H1 (cell line): Measurements from ENCODE around the gene SP7.

Source experiments
- CBX5 ChIP-seq: fragments of 300-800, 300-1000 bp; sonication (generic); IDR thresholded peaks from 2 replicates; pipeline ENCODE4 v1.7.1; 2016; ENCODE audit warnings: antibody characterized with exemption, low read length, low read depth
- EP300 ChIP-seq, 2 experiments: IDR thresholded peaks; 1 replicate in 1 of 2; 2 replicates in 1 of 2; pipeline ENCODE4 v1.6.1; 2011 to 2012; ENCODE audit warnings: low read depth in 2 of 2, low read length in 2 of 2, mild to moderate bottlenecking in 2 of 2, borderline replicate concordance in 1 of 2, inconsistent platforms in 1 of 2, moderate library complexity in 1 of 2
- GTF2F1 ChIP-seq: IDR thresholded peaks from 2 replicates; pipeline ENCODE4 v1.6.1; 2012; ENCODE audit warnings: low read depth, low read length, improper control_type of control experiment, borderline replicate concordance
- HDAC2 ChIP-seq, 2 experiments: fragments of 300-600 bp in 1 of 2; sonication (generic) in 1 of 2; IDR thresholded peaks; 2 replicates each; pipeline ENCODE4 v1.6.1; 2011 to 2012; ENCODE audit warnings: low read depth in 2 of 2, low read length in 2 of 2, mild to moderate bottlenecking in 2 of 2, moderate library complexity in 2 of 2, borderline replicate concordance in 1 of 2, inconsistent platforms in 1 of 2
- JUN ChIP-seq: IDR thresholded peaks from 2 replicates; pipeline ENCODE4 v1.6.1; 2011; ENCODE audit warnings: low read depth, mild to moderate bottlenecking, improper control_type of control experiment, low read length
- JUND ChIP-seq: IDR thresholded peaks from 2 replicates; pipeline ENCODE4 v1.6.1; 2011; ENCODE audit warnings: mild to moderate bottlenecking, improper control_type of control experiment, low read length
- NANOG ChIP-seq: IDR thresholded peaks from 2 replicates; pipeline ENCODE4 v1.6.1; 2011; ENCODE audit warnings: low read length, low read depth, mild to moderate bottlenecking, inconsistent platforms; ENCODE audit not compliant: insufficient read depth, poor library complexity, severe bottlenecking
- POLR2A ChIP-seq, 2 experiments: IDR thresholded peaks; 1 replicate in 1 of 2; 2 replicates in 1 of 2; pipeline ENCODE4 v1.6.1; 2011; ENCODE audit warnings: low read depth in 2 of 2, low read length in 2 of 2, mild to moderate bottlenecking in 2 of 2; ENCODE audit errors: control extremely low read depth in 1 of 2
- POLR2AphosphoS5 ChIP-seq: IDR thresholded peaks from 2 replicates; pipeline ENCODE4 v1.6.1; 2011; ENCODE audit warnings: low read depth, low read length
- RAD21 ChIP-seq, 2 experiments: IDR thresholded peaks in 1 of 2; conservative IDR thresholded peaks in 1 of 2; 2 replicates each; pipeline ENCODE4 v1.6.1; 2011; ENCODE audit warnings: low read depth in 2 of 2, low read length in 2 of 2, improper control_type of control experiment in 1 of 2, inconsistent platforms in 1 of 2, mild to moderate bottlenecking in 1 of 2, moderate library complexity in 1 of 2
- RFX5 ChIP-seq: IDR thresholded peaks from 2 replicates; pipeline ENCODE4 v1.6.1; 2011; ENCODE audit warnings: low read depth, low read length, improper control_type of control experiment, borderline replicate concordance
- SP4 ChIP-seq: IDR thresholded peaks from 2 replicates; pipeline ENCODE4 v1.6.1; 2012; ENCODE audit warnings: low read length, inconsistent platforms
- TF ChIP-seq, protein P1 (sequence below), 3 experiments: IDR thresholded peaks; 1 replicate in 2 of 3; 2 replicates in 1 of 3; pipeline versions ENCODE4 v1.5.1 to v1.6.1; 2011; ENCODE audit warnings: low read length in 3 of 3, mild to moderate bottlenecking in 3 of 3, inconsistent platforms in 2 of 3, low read depth in 1 of 3, moderate library complexity in 1 of 3; ENCODE audit not compliant: insufficient read depth in 1 of 3; ENCODE audit errors: control extremely low read depth in 1 of 3

DNA sequence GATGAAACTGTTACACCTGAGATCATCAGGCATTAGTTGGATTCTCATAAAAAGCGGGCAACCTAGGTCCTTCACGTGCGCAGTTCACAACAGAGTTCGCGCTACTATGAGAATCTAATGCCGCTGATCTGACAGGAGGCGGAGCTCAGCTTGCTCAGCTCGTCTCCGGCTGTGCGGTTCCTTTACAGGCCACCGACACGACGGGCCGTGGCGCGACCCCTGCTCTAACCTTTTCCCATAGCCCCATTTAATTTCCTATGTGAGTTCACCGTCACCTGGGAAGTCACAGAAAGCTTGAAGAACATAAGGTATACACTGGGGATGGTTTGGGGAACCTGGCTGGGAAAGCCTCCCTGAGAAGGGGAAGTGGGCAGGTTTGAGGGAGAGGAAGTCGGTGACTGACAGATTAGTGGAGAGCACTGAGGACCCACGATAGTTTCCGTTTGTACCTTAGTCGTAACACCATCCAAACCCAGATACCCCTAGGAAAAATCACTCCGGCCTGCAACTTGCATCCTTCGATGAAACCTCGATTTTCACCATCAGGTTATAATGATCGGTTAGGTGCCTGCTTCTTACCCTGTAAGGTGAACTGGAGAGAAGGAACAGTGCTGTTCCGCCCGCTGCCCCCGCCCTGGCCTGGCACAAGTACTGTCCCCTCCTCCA, 11.9 kb downstream of the SP7 start:
- TF ChIP-seq JUND (no peak), POLR2A (IDR thresholded peaks at IDR 0.05; ENCODE audit: control extremely low read depth in 1 of 2, low read depth in 2 of 2, low read length in 2 of 2) (no peak), RAD21 (IDR thresholded peaks at IDR 0.05 in 1 of 2, conservative IDR thresholded peaks at IDR 0.05 in 1 of 2; ENCODE audit: low read depth in 2 of 2, low read length in 2 of 2) (no peak), EP300 (IDR thresholded peaks at IDR 0.05; ENCODE audit: borderline replicate concordance in 1 of 2, low read depth in 2 of 2, low read length in 2 of 2) (no peak), CBX5 (no peak), POLR2AphosphoS5 (no peak), HDAC2 (IDR thresholded peaks at IDR 0.05; ENCODE audit: borderline replicate concordance in 1 of 2, low read depth in 2 of 2, low read length in 2 of 2) (no peak; a peak in 1 of 4 replicates), GTF2F1 (no peak), SP4 (no peak), RFX5 (no peak), JUN (no peak), NANOG (no peak)
- TF ChIP-seq, protein P1, sequence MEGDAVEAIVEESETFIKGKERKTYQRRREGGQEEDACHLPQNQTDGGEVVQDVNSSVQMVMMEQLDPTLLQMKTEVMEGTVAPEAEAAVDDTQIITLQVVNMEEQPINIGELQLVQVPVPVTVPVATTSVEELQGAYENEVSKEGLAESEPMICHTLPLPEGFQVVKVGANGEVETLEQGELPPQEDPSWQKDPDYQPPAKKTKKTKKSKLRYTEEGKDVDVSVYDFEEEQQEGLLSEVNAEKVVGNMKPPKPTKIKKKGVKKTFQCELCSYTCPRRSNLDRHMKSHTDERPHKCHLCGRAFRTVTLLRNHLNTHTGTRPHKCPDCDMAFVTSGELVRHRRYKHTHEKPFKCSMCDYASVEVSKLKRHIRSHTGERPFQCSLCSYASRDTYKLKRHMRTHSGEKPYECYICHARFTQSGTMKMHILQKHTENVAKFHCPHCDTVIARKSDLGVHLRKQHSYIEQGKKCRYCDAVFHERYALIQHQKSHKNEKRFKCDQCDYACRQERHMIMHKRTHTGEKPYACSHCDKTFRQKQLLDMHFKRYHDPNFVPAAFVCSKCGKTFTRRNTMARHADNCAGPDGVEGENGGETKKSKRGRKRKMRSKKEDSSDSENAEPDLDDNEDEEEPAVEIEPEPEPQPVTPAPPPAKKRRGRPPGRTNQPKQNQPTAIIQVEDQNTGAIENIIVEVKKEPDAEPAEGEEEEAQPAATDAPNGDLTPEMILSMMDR (IDR thresholded peaks at IDR 0.05; ENCODE audit: control extremely low read depth in 1 of 3, insufficient read depth in 1 of 3, low read depth in 1 of 3, low read length in 3 of 3) = no peak
